PFSK-1 (cell line): ENCODE data around the gene CDKN1A.

Experiments
- FOXP2 ChIP-seq: optimal IDR thresholded peaks from 2 replicates; pipeline ENCODE3; 2011; ENCODE audit warnings: borderline replicate concordance, control low read depth, inconsistent platforms; ENCODE audit not compliant: insufficient read depth; ENCODE audit errors: extremely low read length, extremely low read depth
- POLR2AphosphoS5 ChIP-seq: IDR thresholded peaks from 2 replicates; pipeline ENCODE4 v1.6.1; 2012; ENCODE audit warnings: low read depth, mild to moderate bottlenecking, control low read depth, low read length, moderate library complexity
- REST ChIP-seq, 2 experiments: IDR thresholded peaks; 2 replicates each; pipeline versions ENCODE4 v1.6.1 to v1.8.0; 2011 to 2012; ENCODE audit warnings: low read depth in 2 of 2, low read length in 2 of 2, control low read depth in 1 of 2, inconsistent platforms in 1 of 2, mild to moderate bottlenecking in 1 of 2, moderate library complexity in 1 of 2; ENCODE audit not compliant: insufficient read depth in 1 of 2
- SIN3A ChIP-seq: IDR thresholded peaks from 2 replicates; pipeline ENCODE4 v1.6.1; 2012; ENCODE audit warnings: mild to moderate bottlenecking, low read length, moderate library complexity, borderline replicate concordance; ENCODE audit not compliant: insufficient read depth
- TAF1 ChIP-seq: IDR thresholded peaks from 2 replicates; pipeline ENCODE4 v1.6.1; 2012; ENCODE audit warnings: low read length, control low read depth, borderline replicate concordance; ENCODE audit not compliant: insufficient read depth

Gene CDKN1A

GRCh38 chr6:36651659-36652379 lies 26.7 kb upstream of the CDKN1A start:
- TF ChIP-seq POLR2AphosphoS5 (no peak), FOXP2 (no peak), SIN3A (no peak), TAF1 (no peak), REST (IDR thresholded peaks at IDR 0.05; ENCODE audit: insufficient read depth in 1 of 2, low read depth in 2 of 2, low read length in 2 of 2) (no peak)

- TF ChIP-seq FOXP2 (no peak), TAF1 (no peak), REST (IDR thresholded peaks at IDR 0.05; ENCODE audit: insufficient read depth in 1 of 2, low read depth in 2 of 2, low read length in 2 of 2) (no peak), SIN3A (no peak), POLR2AphosphoS5 (no peak)
These were observed 23.3 kb upstream of the CDKN1A start for GRCh38 chr6:36655085-36655724.

- no peak for TF ChIP-seq REST (IDR thresholded peaks at IDR 0.05; ENCODE audit: insufficient read depth in 1 of 2, low read depth in 2 of 2, low read length in 2 of 2)
- no peak for TF ChIP-seq POLR2AphosphoS5
- TF ChIP-seq FOXP2 = no peak
- TF ChIP-seq TAF1 = no peak
- TF ChIP-seq SIN3A = no peak
These were observed 22.1 kb upstream of the CDKN1A start for GRCh38 chr6:36656441-36656840.

GRCh38 chr6:36657271-36657670 lies 21.2 kb upstream of the CDKN1A start:
- TF ChIP-seq POLR2AphosphoS5 (no peak), FOXP2 (no peak), SIN3A (no peak), TAF1 (no peak), REST (IDR thresholded peaks at IDR 0.05; ENCODE audit: insufficient read depth in 1 of 2, low read depth in 2 of 2, low read length in 2 of 2) (no peak)
